Coronary artery (tissue), 2 donors: Measurements from ENCODE around the gene TIMM22.

ENCODE experiments used
- DNase-seq: peaks from one replicate; pipeline ENCODE4 v3.0.0-alpha.2; 2017; ENCODE audit warnings: low spot score
- H3K27ac ChIP-seq, 2 donors: fragments of 200-600 bp; sonication (generic); one replicate each; pipeline ENCODE4 v1.5.1; 2016 to 2019
- H3K4me3 ChIP-seq: fragments of 200-600 bp; sonication (generic); 2 replicates; pipeline ENCODE4 v1.5.1; 2016; ENCODE audit warnings: mild to moderate bottlenecking, moderate library complexity
- TF ChIP-seq, protein P1 (sequence below): fragments of 200-600 bp; sonication (generic); IDR thresholded peaks from one replicate; pipeline ENCODE4 v1.5.1; 2019; ENCODE audit warnings: antibody characterized with exemption

The TIMM22 gene

DNA sequence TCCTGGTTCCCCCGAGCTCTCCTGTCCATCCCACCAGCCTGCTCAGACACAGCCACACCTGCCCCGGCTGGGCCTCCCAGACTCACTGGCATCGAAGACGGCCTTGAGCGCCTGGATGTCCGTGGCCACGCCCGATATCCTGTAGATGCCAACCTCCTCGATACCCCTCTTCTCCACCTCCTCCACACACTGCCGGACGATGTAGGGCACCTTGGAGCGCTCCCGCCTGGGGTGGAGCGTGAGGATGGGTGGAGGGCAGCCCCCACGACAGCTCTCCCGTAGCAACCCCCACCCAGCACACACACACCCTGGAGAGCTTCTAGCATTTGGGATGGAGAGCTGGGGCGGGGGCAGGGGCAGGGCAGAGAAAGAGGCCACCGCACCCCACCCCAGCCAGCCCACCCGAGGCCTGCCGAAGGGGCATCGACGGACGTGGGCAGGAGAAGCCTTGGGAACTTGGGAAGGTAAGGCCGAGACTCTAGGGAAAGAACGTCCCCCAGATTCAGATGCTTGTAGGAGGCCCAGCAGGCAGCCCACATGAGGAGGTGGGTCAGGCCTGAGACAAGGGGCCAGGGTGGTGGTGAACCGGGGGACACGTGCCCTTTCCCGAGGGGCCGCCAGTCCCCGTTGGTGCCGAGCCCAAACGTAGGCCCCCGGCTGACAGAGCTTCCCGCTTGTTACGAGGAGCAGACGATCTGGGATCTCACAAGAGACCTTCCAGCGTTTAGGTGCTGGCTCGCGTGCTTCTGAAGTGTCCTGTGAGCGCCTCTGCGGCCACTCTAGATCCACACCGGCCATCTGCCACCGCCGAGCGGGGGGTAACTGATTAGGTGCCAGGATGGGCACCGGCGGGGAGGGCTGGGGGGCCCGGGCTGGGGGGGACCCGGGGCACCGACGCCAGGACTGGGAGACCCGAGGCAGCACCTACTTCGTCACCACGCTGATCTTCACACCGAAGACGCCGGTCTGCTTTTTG lies 15.1 kb downstream of the TIMM22 start:
- peak; percentile 71 for DNase-seq
- Histone ChIP-seq H3K4me3 (no peak overlapping the region), H3K27ac (peak overlapping the region; percentile 7 to 23)
- TF ChIP-seq, protein P1, sequence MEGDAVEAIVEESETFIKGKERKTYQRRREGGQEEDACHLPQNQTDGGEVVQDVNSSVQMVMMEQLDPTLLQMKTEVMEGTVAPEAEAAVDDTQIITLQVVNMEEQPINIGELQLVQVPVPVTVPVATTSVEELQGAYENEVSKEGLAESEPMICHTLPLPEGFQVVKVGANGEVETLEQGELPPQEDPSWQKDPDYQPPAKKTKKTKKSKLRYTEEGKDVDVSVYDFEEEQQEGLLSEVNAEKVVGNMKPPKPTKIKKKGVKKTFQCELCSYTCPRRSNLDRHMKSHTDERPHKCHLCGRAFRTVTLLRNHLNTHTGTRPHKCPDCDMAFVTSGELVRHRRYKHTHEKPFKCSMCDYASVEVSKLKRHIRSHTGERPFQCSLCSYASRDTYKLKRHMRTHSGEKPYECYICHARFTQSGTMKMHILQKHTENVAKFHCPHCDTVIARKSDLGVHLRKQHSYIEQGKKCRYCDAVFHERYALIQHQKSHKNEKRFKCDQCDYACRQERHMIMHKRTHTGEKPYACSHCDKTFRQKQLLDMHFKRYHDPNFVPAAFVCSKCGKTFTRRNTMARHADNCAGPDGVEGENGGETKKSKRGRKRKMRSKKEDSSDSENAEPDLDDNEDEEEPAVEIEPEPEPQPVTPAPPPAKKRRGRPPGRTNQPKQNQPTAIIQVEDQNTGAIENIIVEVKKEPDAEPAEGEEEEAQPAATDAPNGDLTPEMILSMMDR, result no peak

DNA sequence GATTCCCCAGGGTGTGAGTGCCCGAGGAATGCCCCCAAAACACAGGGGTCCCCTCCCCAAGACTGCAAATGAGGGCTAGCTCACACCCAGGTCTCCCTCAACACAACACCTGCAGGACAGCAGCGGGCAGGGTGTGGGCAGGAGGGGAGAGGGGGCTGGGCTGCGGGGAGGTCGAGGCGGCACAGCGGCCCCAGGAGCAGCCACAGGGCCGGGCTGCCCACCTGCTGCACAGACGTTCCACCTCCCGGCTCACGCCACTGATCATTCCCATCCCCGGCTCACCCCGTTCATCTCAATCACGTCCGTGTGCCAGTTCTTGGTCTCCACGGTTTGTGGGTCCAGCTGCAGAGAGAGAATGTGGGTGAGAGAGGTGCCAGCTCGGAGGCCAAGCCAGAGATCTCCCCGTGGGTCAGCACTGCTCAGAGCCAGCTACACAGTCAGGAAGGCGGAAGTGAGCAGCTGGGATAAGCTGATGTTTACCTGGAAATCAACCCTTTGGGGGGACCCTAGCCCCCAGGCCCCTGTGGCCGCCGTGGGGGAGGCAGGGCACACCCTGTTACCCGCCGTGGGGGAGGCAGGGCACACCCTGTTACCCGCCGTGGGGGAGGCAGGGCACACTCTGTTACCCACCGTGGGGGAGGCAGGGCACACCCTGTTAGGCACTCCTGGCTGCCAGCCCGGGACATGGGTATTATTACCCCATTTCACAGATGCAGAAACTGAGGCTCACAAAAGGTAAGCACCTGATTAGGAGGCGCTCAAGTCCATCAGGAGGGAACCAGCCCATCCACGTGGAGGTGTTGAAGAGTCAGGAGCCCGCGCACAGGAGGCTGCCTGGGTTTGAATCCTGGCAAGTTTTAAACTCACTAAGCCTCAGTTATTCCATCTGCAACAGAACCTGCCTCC lies 16.1 kb downstream of the TIMM22 start:
- TF ChIP-seq, protein P1, result no peak
- Histone ChIP-seq H3K4me3 (no peak overlapping the region), H3K27ac (peak overlapping the region; percentile 10 to 18)
- DNase-seq, result peak; percentile 67

GRCh38 chr17:1013729-1014090 lies 16.8 kb downstream of the TIMM22 start:
- H3K4me3 ChIP-seq, result no peak overlapping the region
- TF ChIP-seq, protein P1, result no peak
- DNase-seq, result peak; percentile 64
- H3K27ac ChIP-seq, result peak overlapping the region in 1 of 2 donors; percentile 18

- Histone ChIP-seq H3K27ac (peak overlapping the region; percentile 86 to 98), H3K4me3 (no peak overlapping the region)
- no peak for DNase-seq
- TF ChIP-seq, protein P1, result no peak
These were observed 21.6 kb downstream of the TIMM22 start for GRCh38 chr17:1018547-1018946.

DNA sequence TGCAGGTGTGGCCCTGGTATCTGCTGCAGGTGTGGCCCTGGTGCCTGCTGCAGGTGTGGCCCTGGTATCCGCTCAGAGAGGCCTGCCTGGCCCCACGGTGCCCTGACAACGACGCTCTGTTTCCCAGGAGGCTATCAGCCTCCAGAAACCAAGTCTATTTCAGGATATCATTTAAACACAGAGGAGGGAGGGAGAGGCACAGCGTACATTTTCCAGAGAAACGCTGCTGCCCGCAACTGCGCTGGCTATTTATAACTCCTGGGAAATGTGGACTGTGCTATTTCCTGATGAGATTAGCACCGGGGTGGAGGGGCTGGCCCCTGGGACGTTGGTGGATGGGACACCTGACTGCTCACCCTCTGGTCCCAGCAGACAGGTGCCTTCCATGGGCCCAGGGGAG lies 22.5 kb downstream of the TIMM22 start:
- H3K4me3 ChIP-seq, result peak overlapping the region; percentile 45
- peak overlapping the region; percentile 86 to 98 for H3K27ac ChIP-seq
- peak; percentile 86 for DNase-seq
- TF ChIP-seq, protein P1, result no peak

- H3K27ac ChIP-seq, result peak overlapping the region; percentile 86 to 98
- no peak for DNase-seq
- H3K4me3 ChIP-seq, result no peak overlapping the region
- TF ChIP-seq, protein P1, result no peak
These were observed 24.2 kb downstream of the TIMM22 start for GRCh38 chr17:1021147-1021546.
